BE2C (cell line): ENCODE data around the gene LDHB. TPM values are rescaled to one million over a fixed set of nuclear protein-coding genes. Genes with fewer than 3 reads are reported as not detected.

ENCODE experiments used
- DNase-seq: peaks from one replicate; pipeline ENCODE4 v3.0.0-alpha.2; 2020
- H3K27me3 ChIP-seq: fragments of 250-450 bp; sonication (Bioruptor Pico); 2 replicates; pipeline ENCODE4 v1.5.1; 2020; ENCODE audit warnings: mild to moderate bottlenecking
- H3K36me3 ChIP-seq: fragments of 250-450 bp; sonication (Bioruptor Pico); 2 replicates; pipeline ENCODE4 v1.5.1; 2020; ENCODE audit warnings: mild to moderate bottlenecking
- H3K4me1 ChIP-seq: fragments of 250-450 bp; sonication (Bioruptor Pico); 2 replicates; pipeline ENCODE4 v1.5.1; 2020
- H3K4me3 ChIP-seq: 2 replicates; pipeline ENCODE4 v1.5.1; 2011; ENCODE audit warnings: low read depth, low read length
- H3K9me3 ChIP-seq: fragments of 250-450 bp; sonication (Bioruptor Pico); 2 replicates; pipeline ENCODE4 v1.5.1; 2020
- polyA plus RNA-seq: library from polyadenylated mRNA; unstranded; fragments of >200 nt; gene quantifications from one replicate; pipeline ENCODE4 v1.2.1, GENCODE V29; 2012; ENCODE audit warnings: low read depth, missing spikeins; ENCODE audit not compliant: insufficient read length, insufficient read depth
- TF ChIP-seq, protein P1 (sequence below): IDR thresholded peaks from 2 replicates; pipeline ENCODE4 v1.5.1; 2012; ENCODE audit warnings: mild to moderate bottlenecking, low read depth, low read length

The LDHB gene
- polyA plus RNA-seq: 908 TPM

- Histone ChIP-seq H3K36me3 (peaks cover 46% of the 10 kb centered on the region), H3K4me1 (no peaks in the 10 kb centered on the region; the same call in 1 of the 2 replicates), H3K4me3 (peak within 1 kb of the TSS; percentile 89), H3K9me3 (no peaks in the 10 kb centered on the region; the same call in 1 of the 2 replicates), H3K27me3 (no peaks in the 10 kb centered on the region)
- DNase-seq: peak; percentile 98
- TF ChIP-seq, protein P1, sequence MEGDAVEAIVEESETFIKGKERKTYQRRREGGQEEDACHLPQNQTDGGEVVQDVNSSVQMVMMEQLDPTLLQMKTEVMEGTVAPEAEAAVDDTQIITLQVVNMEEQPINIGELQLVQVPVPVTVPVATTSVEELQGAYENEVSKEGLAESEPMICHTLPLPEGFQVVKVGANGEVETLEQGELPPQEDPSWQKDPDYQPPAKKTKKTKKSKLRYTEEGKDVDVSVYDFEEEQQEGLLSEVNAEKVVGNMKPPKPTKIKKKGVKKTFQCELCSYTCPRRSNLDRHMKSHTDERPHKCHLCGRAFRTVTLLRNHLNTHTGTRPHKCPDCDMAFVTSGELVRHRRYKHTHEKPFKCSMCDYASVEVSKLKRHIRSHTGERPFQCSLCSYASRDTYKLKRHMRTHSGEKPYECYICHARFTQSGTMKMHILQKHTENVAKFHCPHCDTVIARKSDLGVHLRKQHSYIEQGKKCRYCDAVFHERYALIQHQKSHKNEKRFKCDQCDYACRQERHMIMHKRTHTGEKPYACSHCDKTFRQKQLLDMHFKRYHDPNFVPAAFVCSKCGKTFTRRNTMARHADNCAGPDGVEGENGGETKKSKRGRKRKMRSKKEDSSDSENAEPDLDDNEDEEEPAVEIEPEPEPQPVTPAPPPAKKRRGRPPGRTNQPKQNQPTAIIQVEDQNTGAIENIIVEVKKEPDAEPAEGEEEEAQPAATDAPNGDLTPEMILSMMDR: no peak
These were observed at the start of gene LDHB for GRCh38 chr12:21657326-21658077. Gene LDHB, minus strand, starts transcription at chr12:21657842. Its CDS starts 3,171 bp downstream, at chr12:21654671.

- no peaks in the 10 kb centered on the region for H3K36me3 ChIP-seq
- H3K9me3 ChIP-seq: no peaks in the 10 kb centered on the region; the same call in 1 of the 2 replicates
- peaks cover 2% of the 10 kb centered on the region for H3K4me1 ChIP-seq
- no peak overlapping the region for H3K4me3 ChIP-seq
- no peak for DNase-seq
- H3K27me3 ChIP-seq: no peaks in the 10 kb centered on the region
- TF ChIP-seq, protein P1: no peak
These were observed 47.2 kb upstream of the LDHB start for GRCh38 chr12:21704847-21705246.

DNA sequence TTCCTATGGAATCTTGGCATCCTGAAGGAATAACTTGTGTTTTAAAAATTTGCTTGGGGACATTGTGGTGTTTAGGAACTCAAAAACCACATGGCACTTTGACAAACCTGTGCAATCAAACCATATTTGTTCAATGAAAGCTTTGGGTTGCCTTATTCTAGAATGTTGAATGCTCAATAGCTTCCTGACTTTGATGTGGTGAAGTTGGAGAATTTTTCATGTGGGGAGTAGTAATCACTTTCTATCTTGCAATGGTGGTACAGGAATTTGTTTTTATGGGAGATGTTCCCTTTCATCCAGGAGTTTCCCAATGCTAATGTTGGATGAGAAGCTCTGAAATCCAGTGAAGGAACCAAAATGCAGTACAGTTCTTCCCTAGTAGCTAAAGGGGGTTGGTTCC lies 42.2 kb upstream of the LDHB start:
- Histone ChIP-seq H3K36me3 (no peaks in the 10 kb centered on the region; the same call in 1 of the 2 replicates), H3K4me3 (no peak overlapping the region), H3K9me3 (no peaks in the 10 kb centered on the region; the same call in 1 of the 2 replicates), H3K27me3 (no peaks in the 10 kb centered on the region), H3K4me1 (peaks cover 13% of the 10 kb centered on the region)
- TF ChIP-seq, protein P1: no peak
- DNase-seq: no peak

- TF ChIP-seq, protein P1: peak; percentile 42; the same call in 1 of the 2 replicates
- peak overlapping the region; percentile 33; the same call in 1 of the 2 replicates for H3K4me3 ChIP-seq
- H3K4me1 ChIP-seq: peaks cover 13% of the 10 kb centered on the region
- H3K36me3 ChIP-seq: no peaks in the 10 kb centered on the region; the same call in 1 of the 2 replicates
- H3K9me3 ChIP-seq: no peaks in the 10 kb centered on the region
- no peaks in the 10 kb centered on the region for H3K27me3 ChIP-seq
- DNase-seq: no peak
These were observed 40.4 kb upstream of the LDHB start for GRCh38 chr12:21697904-21698630.

- Histone ChIP-seq H3K27me3 (no peaks in the 10 kb centered on the region), H3K9me3 (no peaks in the 10 kb centered on the region), H3K4me3 (no peak overlapping the region), H3K36me3 (no peaks in the 10 kb centered on the region; the same call in 1 of the 2 replicates), H3K4me1 (peaks cover 13% of the 10 kb centered on the region)
- TF ChIP-seq, protein P1: no peak
- DNase-seq: no peak
These were observed 39.0 kb upstream of the LDHB start for GRCh38 chr12:21696625-21697024.
